ENCODE data around the gene ZNF618.
"Not testable (repeated sequence)": the region's sequence is repeated elsewhere in the genome, so short reads cannot be mapped to it uniquely, and the experiment has no call there.

The ZNF618 gene

DNA sequence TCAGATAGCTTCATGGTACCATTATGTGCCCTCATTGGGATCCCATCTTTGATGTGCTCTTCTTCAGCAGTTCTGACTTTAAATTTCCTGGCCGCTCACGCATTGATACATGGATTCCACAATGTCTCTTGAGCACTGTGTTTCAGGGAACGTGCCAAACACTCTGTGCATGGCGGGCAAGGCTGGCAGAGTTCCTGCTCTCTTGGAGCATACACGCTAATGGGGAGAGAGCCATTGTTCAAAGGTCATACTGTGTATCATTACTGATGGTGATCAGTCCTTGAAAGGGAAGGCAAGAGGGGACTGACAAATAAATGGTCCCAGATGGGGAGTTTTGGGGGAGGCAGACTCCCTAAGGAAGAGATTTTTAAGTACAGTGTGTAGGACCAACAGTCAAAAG lies 149.7 kb downstream of the ZNF618 start:
- DNase-seq = no peak

DNA sequence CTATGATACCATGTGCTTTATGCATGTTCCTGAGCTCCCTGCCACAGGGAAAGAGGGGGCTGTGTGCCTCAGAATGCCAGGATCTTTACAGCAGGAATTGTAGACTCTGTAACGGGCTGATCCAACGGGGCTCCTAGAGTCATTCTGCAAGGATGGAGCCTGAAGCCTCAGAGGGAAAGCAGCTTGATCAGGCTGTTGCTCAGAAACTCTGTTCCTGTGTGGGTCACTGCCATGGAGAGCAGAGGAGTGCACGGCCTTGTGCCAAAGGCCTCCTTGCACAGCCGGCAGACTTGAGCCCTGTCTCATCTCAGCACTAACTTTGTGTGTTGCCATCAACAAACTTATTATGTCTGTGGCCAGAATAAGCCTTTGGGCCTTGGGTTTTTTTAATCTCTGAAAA lies 150.2 kb downstream of the ZNF618 start:
- DNase-seq = no peak

DNA sequence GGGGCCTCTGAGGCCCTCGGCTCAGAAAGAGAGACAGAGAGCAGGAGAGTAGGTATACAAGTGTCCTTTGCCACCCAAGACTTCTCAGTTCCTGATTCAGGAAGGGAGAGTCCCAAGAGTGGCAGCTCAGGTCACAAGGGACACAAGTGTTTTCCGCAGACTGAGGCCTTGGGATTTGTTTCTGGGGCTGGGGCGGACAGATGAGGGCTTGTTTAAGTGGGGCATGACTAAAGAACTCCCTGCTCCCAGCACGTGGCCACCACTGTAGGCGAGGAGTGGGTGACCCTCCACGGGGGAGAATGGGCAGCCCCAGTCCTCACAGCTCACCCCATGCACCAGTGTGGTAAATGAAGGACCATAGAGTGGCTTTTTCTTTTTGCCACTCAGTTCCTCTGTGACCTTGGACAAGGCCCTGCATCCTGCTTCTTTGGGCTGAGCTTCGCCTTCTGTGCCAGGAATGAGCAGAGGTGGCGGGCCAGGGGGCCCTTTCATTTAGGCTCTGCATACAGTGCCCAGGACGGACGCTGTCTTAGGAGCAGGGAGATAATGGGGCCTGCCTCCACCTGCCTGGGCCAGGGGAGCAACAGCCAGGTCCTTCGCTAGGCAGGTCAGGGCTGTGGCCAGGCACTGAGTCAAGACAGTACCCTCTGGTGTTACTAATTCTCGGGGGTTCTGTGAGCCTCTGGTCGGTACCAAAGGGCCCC lies 151.2 kb downstream of the ZNF618 start:
- no peak for DNase-seq

DNA sequence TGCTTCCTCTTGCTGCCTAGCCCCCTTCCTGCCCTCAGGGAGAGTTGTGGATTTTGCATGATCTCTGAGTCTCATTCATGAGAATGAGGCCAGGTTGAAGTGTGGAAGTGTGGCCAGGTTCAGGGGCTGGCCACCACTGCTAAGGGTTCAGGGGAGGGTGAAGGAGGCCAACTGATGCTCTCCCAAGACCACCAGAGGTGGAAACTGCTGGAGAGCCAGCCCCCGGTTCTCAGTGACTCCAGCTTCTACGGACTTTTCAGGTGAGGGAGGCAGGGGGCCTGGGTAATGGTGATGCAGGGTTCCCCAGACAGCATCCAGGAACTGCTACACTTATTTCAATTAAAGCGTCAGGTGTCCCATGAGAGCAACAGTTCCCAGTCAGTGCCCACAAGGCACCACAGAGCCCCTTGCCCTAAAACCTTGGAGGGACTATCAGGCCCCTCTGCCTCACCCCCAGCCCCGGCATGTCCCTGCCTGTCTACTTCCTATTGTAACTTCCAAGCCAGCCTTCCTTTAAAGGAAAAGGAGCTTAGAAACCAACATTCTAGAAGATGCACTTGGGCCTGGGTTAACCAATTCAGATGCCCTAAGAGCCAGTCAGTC lies 151.9 kb downstream of the ZNF618 start:
- no peak for DNase-seq

DNA sequence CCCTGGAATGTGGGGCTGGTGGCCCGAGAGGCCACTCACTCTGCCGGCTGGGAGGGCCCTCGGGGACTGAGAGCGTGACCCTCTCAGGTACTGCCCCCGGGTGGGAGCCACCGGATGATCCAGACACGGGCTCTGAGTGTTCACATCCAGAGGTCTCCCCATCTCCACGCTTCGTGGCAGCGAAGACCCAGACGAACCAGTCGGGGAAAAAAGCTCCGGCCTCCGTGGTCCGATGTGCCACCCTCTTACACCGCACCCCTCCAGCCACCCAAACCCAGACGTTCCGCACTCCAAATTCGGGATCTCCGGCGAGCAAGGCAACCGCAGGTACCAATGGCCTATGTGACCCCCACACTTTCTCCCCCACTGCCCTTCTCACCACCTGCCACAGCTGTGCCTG lies 152.5 kb downstream of the ZNF618 start:
- DNase-seq = no peak

DNA sequence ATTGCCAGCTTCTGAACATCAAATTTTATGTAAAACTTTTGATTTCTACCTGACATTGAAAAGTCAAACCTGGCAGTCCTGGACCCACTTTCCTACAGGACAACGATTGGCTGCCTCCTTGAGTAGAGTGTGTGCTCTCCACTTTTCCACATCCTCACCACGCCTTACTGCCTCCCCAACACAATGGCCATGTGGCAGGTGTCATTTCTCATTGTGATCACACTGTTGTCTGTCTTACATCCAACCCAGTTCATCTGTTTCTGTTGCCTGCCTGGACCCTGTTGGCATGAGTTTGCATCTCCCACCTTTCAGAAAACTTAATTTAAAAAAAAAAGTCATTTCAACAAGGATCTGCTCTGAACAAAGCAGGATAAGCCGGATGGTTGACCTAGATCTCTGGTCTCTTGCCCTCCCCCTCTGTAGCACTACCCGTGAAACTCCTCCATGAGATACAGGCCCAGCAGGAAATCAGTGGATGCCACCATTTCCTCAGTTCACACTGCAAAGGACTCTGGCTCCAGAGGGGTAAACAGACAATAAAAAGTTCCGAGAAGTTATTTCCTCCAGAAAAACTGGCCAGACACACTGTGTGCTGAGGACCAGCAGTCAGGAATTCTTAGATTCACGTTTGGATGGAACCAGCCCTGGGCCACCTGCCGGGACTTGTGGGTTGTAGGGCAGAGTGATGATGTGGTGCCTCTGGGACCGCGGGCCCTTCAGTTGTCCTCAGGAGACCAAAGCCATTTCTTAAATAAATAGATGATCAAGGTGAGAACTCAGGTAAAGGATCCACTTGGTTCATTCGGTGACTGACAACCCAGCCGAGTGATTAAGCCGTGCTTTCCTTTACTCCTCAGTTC lies 153.4 kb downstream of the ZNF618 start:
- DNase-seq = no peak

DNA sequence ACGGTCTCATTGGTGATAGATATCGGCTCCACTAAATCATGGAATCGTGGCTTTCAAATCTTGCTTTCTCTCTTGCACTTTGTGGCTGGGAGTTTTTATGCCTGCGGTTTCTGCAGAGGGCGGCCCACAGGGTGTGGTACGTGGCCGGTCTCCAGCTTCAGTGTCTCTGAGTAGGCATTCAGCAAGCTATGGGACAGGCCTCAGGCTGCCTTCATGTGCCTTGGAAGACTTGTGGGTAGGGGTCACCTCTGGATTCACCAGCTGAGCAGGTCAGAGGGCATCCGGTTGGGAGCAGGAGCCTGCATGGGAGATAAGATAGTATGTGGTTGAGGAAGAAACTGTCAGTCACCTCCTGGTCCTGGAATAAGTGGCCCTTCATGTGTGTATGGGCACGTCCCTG lies 154.3 kb downstream of the ZNF618 start:
- no peak for DNase-seq

DNA sequence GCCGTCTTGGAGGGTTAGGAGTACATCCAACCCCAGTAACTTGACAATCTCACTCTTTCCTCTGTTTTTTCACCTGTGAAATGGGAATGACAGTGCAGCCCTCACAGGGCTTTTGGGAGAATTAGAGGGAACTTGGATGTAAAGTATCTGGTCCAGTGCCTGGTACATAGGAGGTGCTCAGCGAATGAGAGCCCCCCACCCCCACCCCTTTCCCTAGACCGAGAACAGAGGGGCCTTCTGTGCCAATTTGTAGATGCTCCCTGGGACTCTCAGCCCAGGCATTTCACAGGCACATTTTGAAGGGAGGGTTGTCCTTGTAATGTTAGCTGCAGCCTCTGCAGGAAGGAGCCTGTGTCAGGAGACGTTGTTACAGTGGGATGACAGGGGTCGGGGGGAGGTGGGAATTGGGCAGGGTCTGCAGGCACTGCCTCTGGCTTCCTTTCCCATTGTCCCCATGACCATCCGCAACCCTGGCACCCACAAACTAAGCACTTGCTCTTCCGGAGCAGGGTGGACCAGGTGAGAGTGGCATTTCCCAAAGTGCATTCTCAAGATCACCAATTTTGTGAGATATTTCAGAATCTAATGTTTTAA lies 155.0 kb downstream of the ZNF618 start:
- DNase-seq = no peak

DNA sequence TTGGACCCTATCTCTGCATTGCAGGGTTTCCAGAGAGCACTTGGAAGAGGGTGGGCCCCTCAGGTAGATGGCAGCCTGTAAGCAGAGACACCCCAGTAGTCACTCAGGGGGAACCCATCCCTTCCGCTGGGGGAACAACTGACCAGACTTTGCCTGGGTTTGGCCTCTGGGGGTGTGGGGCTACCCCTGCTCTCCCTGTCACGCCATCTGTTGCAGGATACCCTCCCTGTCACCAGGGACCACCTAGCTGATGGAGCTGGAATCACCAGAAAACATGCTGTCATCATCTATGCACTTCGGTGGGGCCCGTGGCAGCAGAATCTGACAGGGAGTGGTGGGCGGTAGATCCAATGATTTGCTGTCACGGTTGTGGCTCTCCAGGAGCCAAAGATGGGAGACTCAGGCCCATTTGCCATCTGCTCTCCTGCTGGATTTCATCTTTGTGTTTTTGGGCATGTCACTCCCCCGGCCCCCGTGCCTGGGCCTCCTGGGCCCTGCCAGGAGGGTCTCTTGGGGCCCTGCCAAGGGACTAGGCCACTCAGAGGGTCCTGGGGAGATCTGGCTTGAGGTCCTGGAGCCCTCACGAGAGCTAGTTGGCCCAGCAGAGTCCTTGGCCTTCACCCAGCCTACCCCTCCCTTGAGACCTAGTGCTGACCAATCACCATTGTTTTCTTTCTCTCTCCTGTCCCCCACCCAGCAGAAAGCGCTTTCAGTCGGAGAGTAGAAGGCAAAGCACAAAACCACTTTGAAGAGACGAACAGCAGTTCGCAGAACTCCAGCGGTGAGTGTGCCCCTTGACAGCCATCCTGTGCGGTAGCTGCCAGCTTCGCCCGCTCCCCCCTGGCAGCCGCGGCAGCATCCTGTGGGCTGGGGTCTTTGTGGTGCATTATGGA lies 156.1 kb downstream of the ZNF618 start:
- no peak for DNase-seq

DNA sequence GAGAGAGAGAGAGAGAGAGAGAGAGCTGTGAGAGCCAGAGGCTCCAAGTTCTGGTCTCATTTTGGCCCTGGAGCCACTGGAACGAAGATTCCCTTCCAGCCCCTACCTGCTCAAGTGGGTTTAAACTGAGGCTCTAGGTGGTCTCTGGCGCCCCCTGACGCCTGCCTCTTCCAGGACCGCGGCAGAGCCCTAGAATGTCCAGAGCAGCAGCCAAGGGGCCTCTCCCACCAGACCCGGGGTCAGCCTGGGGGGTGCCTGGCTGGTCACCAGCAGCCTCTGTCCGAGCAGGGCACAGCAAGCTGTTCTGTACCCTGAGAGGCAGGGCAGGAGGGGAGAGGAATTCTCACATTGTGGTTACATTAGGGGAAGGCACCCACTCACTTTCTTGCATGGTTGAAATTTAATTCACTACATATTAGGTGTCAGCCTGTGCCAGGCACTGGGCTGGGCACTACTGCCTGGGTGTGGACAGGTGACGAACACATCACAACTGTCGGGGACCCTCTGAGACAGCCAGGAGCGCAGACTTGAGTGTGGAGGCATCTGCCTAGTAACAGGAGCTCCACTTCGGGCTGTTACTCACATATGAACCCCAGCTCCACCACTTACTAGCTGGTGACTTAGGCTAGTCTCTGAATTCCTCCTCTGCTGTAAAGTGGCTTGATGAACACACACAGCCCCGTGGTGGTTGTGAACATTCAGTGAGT lies 157.4 kb downstream of the ZNF618 start:
- DNase-seq = no peak

DNA sequence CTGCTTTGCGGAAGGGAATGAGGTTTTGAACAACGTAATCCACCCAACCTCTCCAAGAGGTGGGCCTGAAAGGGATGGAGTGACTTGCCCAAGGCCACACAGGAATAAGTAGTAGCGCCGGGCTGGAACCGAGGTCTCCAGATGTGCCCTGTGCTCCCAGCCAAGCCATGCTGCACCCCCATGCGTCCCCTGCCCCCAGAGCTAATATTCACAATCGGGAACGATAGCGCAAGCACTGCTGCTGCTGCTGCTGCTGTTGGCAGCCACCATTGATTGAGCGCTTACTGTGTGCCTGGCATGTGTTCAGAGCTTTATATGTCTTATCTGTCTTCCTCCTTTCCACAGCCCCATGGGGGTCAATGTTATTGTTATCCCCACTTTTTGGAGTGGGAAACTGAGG lies 158.1 kb downstream of the ZNF618 start:
- DNase-seq = no peak

DNA sequence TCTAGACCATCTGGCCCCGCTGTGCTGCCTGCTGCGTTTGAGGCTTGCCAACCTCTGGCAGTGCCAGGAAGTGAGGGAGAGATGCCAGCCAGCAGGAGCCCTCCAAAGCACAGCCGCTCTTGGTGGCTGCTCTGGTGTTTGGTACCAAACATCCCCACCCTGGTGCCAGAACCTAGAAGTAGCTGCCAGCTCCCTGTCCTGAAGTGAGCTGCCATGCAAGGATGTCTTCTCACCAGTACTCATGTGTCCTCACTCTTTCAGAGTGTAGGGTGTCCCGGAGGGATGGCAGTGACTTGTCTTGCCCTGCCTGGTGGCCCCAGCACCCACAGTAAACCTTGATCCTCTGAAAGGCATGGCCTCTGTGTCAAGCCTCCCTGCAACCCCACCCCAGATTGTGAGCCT lies 158.6 kb downstream of the ZNF618 start:
- no peak for DNase-seq

DNA sequence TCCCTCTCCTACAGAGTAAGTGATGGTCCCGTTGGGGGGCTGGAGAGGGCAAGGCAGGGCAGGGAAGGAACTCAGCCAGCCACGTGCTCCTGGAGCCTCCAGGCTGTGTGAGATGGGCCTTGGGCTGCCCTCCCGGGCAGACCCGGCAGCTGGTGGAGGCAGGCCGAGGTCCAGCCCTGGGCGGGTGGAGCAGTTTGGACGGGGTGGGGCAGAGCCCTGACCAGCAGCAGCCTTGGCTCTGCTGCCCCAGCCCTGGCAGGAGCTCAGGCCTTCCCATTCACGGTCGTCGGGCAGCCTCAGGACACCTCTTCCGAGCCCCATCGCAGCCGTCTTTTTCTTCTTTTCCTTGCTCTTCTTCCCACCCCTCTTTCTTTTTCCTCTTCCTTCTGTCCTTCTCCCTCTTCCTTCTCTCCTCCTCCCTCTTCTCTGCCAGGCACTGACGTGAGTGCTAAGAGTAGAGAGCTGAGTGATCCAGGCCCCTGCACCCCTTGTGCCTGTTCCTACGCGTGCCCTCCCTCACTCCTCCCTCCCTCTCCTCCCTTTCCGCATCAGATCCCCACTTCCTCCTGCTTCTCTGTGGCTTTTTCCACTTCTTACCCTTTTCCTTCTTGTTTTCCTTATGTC lies 159.2 kb downstream of the ZNF618 start:
- no peak for DNase-seq

DNA sequence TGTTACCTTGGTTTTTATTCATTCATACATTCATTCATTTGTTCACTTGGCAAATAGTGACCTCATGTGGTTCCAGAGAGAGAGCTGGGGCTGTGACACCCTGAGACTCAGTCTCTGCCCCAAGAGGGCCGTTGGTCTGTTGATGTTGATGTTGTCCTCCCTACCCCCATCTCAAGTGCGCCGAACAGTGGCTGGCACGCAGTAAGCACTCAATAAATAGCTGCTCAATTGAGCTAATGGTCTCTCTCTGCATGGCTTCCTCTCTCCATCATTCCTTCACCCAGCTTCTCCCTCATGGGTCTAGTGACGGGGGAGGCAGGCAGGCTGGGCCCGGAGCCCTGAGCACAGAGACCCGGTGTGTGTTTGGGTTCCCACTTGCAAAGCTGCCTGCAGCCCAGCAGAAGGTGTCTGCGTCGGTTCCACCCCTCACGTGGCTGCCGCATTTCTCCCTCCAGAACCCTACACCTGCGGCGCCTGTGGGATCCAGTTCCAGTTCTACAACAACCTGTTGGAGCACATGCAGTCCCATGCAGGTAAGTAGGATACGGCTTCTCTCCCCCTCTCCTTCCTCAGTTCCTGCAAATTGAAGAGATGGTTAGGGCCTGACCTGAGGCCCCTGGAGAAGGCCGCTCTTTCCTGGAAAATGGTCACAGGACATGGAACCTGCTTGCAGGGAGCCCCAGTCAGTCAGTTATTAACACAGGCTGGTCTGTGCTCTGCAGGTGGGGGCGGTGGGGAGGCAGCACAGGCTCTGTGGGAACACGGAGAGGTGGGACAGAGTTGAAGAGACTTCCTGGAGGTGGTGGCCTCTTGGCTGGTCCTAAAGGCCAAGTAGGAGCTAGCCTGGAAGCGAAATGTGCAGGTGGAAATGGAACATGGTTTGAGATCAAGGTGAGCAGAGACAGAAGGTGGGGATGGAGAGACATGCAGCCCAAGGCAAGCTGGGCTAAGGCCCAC lies 160.0 kb downstream of the ZNF618 start:
- DNase-seq = no peak

DNA sequence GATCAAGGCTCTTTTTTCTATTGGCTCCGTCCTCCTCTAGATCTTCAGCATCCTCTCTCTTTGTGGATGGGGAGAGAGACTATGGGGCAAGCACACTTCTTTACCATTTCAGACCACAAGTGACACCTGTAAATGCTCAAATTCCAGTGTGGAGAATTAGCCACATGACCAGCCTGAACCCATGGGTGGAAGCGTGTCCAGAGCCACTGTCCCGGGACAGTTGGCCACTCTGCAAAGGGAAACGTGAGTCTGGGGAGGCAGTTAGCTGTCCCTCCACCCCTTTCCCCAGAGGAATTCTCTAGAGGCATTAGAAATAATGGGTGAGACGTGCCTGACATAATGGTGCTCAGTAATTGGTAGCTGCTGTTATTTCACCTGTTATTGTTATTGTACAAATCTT lies 161.1 kb downstream of the ZNF618 start:
- DNase-seq = no peak

DNA sequence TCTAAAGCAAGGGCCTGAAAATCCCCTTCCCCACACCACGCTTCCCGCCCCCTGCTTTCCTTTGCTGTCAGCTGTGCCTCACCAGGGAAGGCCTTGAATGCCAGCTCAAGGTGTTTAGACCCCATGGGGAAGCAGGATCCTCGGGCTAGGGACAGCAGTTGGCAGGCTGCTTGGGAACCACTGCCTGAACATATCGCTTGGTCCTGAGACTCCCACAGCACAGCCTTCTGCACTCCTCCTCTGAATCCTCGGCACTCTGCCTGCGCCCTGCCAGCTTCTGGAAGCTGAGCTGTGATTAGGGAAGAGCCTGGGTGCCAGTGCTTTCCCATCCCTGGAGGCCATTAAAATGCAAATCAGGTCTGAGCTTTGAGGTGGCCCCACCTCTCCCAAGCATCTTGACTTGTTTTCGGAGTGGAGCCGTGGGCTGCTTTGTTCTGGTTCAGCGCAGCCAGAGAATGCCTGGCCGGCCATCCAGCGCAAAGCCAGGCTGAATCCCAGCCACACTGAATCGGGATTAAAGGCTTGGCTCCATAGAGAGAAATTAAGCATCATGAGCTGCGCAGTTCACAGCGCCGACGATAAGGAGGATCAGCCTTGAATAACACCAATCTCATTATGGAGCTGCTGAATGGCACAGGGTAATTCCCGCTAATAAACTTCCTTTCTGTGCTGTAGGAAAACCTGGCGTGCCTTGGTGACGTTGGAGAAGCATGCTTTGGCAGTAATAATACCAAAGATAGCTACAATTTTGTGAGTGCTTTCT lies 162.0 kb downstream of the ZNF618 start:
- DNase-seq = no peak

DNA sequence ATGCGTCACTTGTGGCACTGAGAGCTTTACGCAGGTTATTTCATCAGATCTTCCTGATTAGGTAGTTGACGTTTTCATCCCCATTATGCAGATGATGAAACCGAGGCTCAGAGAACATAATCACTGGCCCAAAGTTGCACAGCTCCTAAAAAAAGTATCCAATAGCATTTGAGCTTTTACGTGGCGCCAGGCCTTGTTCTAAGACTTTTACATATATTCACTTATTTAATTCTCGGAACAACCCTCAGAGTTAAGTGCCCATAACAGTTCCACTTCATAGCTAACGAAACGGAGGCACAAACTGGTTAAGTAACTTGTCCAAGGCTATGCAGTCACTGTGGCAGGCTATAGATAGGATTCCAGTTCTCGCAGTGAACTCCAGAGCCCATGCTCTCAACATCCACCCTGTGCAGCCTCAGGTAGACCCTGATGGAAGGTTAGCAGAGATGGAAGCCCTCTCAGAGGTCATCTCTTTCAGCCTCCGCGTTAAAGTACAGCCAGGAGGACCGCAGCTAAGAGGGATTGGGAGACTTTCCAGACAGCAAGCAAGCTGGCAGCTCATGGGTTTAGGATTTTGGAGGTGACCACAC lies 162.7 kb downstream of the ZNF618 start:
- DNase-seq = no peak

DNA sequence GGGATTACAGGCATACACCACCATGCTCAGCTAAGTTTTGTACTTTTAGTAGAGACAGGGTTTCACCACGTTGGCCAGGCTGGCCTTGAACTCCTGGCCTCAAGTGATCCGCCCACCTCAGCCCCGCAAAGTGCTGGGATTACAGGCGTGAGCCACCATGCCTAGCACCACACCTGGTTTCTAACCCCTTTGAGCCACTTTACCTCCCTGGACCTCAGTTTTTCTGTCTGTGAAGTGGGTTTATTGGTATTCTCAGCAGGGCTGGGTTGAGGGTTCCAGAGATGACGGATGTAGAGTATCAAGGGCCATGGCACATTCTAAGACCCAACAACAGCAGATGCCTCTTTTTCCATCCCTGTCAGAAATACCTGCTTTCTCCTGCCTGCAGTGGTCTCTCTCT lies 163.4 kb downstream of the ZNF618 start:
- no peak for DNase-seq

DNA sequence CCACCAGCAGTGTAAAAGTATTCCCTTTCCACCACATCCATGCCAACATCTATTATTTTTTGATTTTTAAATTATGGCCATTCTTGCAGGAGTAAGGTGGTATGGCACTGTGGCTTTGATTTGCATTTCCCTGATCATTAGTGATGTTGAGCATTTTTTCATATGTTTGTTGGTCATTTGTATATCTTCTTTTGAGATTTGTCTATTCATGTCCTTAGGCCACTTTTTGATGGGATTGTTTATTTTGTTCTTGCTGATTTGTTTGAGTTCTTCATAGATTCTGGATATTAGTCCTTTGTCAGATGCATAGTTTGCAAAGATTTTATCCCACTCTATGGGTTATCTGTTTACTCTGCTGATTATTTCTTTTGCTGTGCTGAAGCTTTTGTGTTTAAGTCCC lies 167.6 kb downstream of the ZNF618 start:
- not testable (repeated sequence) for DNase-seq

Measured in CD4-positive, alpha-beta T cell treated with Interleukin-4 for 1 hour (primary cell).